T-cell (primary cell): Measurements from ENCODE around the gene GGT6. TPM values are rescaled to one million over a fixed set of nuclear protein-coding genes. Genes with fewer than 3 reads are reported as not detected.

Experiments
- ATAC-seq, 4 experiments: fragments of 200-7000 bp in 3 of 4; fragments of 150-1000 bp in 1 of 4; cut with Tn5 transposase; replicated peaks in 1 of 4; 1 replicate in 3 of 4; 2 replicates in 1 of 4; pipeline ENCODE4 v1.10.0; 2021; ENCODE audit warnings: moderate library complexity in 3 of 4, mild to moderate bottlenecking in 2 of 4, moderate number of reproducible peaks in 1 of 4
- CTCF ChIA-PET, 2 donors: fragments of 300-600 bp; sonication (Branson Sonifier 250); formaldehyde crosslinking; loops; one replicate each; lab custom pipeline; 2022; ENCODE audit warnings: antibody characterized with exemption in 2 of 2; lab: Charles Lee
- POLR2A ChIA-PET, 2 donors: fragments of 300-600 bp; sonication (Branson Sonifier 250); formaldehyde crosslinking; loops; one replicate each; lab custom pipeline; 2022; ENCODE audit warnings: antibody characterized with exemption in 2 of 2; lab: Charles Lee
- DNase-seq, 35 experiments: peaks; one replicate each; pipeline versions ENCODE4 v3.0.0 to v3.0.0-alpha.2; 2013 to 2023
- H3K27ac ChIP-seq: one replicate; pipeline ENCODE4 v1.5.1; 2013; ENCODE audit warnings: low read length
- H3K27me3 ChIP-seq, 2 experiments: replicated peaks in 1 of 2; 1 replicate in 1 of 2; 2 replicates in 1 of 2; pipeline versions ENCODE4 v1.6.1 to v1.7.0; 2013; ENCODE audit warnings: low read length in 1 of 2, mixed read lengths in 1 of 2; ENCODE audit not compliant: control insufficient read depth in 2 of 2, insufficient read depth in 2 of 2; ENCODE audit errors: extremely low read depth in 1 of 2
- H3K36me3 ChIP-seq, 2 donors: 1 replicate in 1 of 2; 2 replicates in 1 of 2; pipeline versions ENCODE4 v1.6.1 to v1.7.0; 2013; ENCODE audit warnings: low read length in 1 of 2; ENCODE audit not compliant: control insufficient read depth in 2 of 2, insufficient read depth in 1 of 2; ENCODE audit errors: extremely low read depth in 1 of 2
- H3K4me1 ChIP-seq, 2 experiments: 1 replicate in 1 of 2; 2 replicates in 1 of 2; pipeline versions ENCODE4 v1.6.1 to v1.7.0; 2013; ENCODE audit warnings: low read length in 2 of 2, mixed read lengths in 1 of 2; ENCODE audit not compliant: insufficient read depth in 2 of 2, control insufficient read depth in 1 of 2; ENCODE audit errors: extremely low read depth in 1 of 2
- H3K4me3 ChIP-seq, 2 donors: 1 replicate in 1 of 2; 2 replicates in 1 of 2; pipeline versions ENCODE4 v1.5.1 to v1.7.0; 2013; ENCODE audit warnings: mild to moderate bottlenecking in 2 of 2, low read length in 1 of 2, moderate library complexity in 1 of 2; ENCODE audit not compliant: control insufficient read depth in 1 of 2; ENCODE audit errors: extremely low read depth in 1 of 2
- H3K9me3 ChIP-seq: 2 replicates; pipeline ENCODE4 v1.7.0; 2013
- H3K27ac Mint-ChIP-seq, 2 donors: one replicate each; pipeline ENCODE4 v1.8.0; 2020 to 2021; ENCODE audit warnings: mild to moderate bottlenecking in 2 of 2, mixed read lengths in 2 of 2
- H3K27me3 Mint-ChIP-seq, 2 donors: one replicate each; pipeline ENCODE4 v1.8.0; 2021 to 2022; ENCODE audit warnings: mixed read lengths in 2 of 2
- H3K36me3 Mint-ChIP-seq: one replicate; pipeline ENCODE4 v1.8.0; 2021; ENCODE audit warnings: mixed read lengths
- H3K4me1 Mint-ChIP-seq, 3 donors: one replicate each; pipeline ENCODE4 v1.8.0; 2020 to 2022; ENCODE audit warnings: mixed read lengths in 3 of 3, mild to moderate bottlenecking in 1 of 3
- H3K4me3 Mint-ChIP-seq, 3 donors: one replicate each; pipeline ENCODE4 v1.8.0; 2020 to 2022; ENCODE audit warnings: mild to moderate bottlenecking in 3 of 3, mixed read lengths in 3 of 3, moderate library complexity in 3 of 3
- H3K9me3 Mint-ChIP-seq, 3 donors: one replicate each; pipeline ENCODE4 v1.8.0; 2020 to 2022; ENCODE audit warnings: mixed read lengths in 3 of 3
- WGBS: methylation state at CpG from one replicate; pipeline ENCODE4 v1.1.5; 2013; ENCODE audit warnings: missing lambda C conversion rate; ENCODE audit not compliant: insufficient coverage; 5-methylcytosine and 5-hydroxymethylcytosine counted together
- total RNA-seq, 35 experiments: library from RNA in 6 of 35; stranded (reverse) in 6 of 35; fragments of 120-200 nt in 1 of 35; gene quantifications; one replicate each; pipeline versions ENCODE4 v1.2.1 to v1.2.4 and lab custom pipeline; 2013 to 2026

Gene GGT6, protein sequence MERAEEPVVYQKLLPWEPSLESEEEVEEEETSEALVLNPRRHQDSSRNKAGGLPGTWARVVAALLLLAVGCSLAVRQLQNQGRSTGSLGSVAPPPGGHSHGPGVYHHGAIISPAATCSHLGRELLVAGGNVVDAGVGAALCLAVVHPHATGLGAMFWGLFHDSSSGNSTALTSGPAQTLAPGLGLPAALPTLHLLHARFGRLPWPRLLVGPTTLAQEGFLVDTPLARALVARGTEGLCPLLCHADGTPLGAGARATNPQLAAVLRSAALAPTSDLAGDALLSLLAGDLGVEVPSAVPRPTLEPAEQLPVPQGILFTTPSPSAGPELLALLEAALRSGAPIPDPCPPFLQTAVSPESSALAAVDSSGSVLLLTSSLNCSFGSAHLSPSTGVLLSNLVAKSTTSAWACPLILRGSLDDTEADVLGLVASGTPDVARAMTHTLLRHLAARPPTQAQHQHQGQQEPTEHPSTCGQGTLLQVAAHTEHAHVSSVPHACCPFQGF
- not detected for total RNA-seq
- total RNA-seq (2013): not detected
- total RNA-seq (lab: John Stamatoyannopoulos, UW): 0 to 0.07 (median 0) reads per million in 29 experiments

DNA sequence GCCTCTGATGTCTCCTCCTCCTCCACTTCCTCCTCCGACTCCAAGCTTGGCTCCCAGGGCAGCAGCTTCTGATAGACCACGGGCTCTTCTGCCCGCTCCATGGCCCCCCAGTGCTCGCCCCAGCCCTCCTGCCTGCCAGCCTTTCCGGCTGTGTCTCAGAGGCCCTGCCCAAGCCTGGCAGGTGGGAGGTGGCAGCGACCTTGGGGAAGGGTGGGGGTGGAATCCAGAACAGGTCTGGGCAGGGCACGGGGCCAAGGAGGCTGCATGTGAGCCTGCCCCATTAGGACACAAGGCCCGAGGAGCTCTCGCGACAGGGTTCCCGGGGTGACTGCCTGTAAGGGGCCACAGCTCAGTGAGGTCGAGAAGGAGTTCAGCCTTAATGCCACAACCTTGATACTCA lies at the start of gene GGT6:
Gene GGT6 (minus strand): TSS at position 157 of the 400 bp plus-strand sequence. CDS start 56 bp downstream, at position 101.
- Mint-ChIP-seq H3K9me3 (no peaks in the 10 kb centered on the region), H3K27ac (peak within 1 kb of the TSS in 1 of 2 donors; percentile 13), H3K36me3 (no peaks in the 10 kb centered on the region), H3K27me3 (no peaks in the 10 kb centered on the region), H3K4me3 (no peak within 1 kb of the TSS), H3K4me1 (peaks cover 29 to 35% (median 34%) of the 10 kb centered on the region in 3 donors)
- H3K27ac ChIP-seq: no peak within 1 kb of the TSS
- WGBS: 95% methylated on average over 10 of the region's 12 CpGs
- no peaks in the 10 kb centered on the region for H3K27me3 ChIP-seq
- DNase-seq (no peak), ATAC-seq (no peak)
- no peaks in the 10 kb centered on the region for H3K9me3 ChIP-seq
- POLR2A ChIA-PET: no interaction called here
- H3K36me3 ChIP-seq: no peaks in the 10 kb centered on the region
- CTCF ChIA-PET: no interaction called here
- peaks cover 3 to 16% of the 10 kb centered on the region in 2 experiments for H3K4me1 ChIP-seq
- H3K4me3 ChIP-seq: no peak within 1 kb of the TSS

DNA sequence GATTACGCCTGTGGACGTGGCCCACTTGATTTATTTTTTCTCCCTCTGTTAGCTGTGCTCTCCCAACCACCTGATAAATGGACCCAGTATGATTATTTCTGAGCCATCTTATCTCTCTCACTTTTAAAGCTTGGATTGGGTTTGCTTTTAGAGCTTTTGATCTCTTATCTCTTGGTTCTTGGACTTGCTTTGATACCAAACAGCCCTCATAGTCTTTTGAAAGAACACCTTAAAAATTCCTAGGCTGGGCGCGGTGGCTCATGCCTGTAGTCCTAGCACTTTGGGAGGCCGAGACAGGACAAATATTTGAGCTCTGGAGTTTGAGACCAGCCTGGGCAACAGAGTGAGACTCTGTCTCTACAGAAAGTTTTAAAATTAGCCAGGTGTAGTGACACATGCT lies 49.8 kb upstream of the GGT6 start:
- 91% methylated on average over 3 of the region's 5 CpGs for WGBS
- H3K27me3 ChIP-seq: peaks cover 0 to 23% of the 10 kb centered on the region in 2 experiments
- no peak overlapping the region for H3K4me3 ChIP-seq
- ATAC-seq (no peak), DNase-seq (no peak)
- H3K36me3 Mint-ChIP-seq: no peaks in the 10 kb centered on the region
- no peaks in the 10 kb centered on the region for H3K9me3 Mint-ChIP-seq
- no peaks in the 10 kb centered on the region for H3K4me1 ChIP-seq
- peaks cover 0 to 2% (median 0%) of the 10 kb centered on the region in 3 donors for H3K4me1 Mint-ChIP-seq
- no peak overlapping the region for H3K27ac Mint-ChIP-seq
- H3K4me3 Mint-ChIP-seq: no peak overlapping the region
- no peaks in the 10 kb centered on the region for H3K36me3 ChIP-seq
- ChIA-PET POLR2A (no interaction called here), CTCF (no interaction called here)
- H3K27me3 Mint-ChIP-seq: peaks cover 9 to 26% of the 10 kb centered on the region in 2 donors
- H3K9me3 ChIP-seq: no peaks in the 10 kb centered on the region
- no peak overlapping the region for H3K27ac ChIP-seq

DNA sequence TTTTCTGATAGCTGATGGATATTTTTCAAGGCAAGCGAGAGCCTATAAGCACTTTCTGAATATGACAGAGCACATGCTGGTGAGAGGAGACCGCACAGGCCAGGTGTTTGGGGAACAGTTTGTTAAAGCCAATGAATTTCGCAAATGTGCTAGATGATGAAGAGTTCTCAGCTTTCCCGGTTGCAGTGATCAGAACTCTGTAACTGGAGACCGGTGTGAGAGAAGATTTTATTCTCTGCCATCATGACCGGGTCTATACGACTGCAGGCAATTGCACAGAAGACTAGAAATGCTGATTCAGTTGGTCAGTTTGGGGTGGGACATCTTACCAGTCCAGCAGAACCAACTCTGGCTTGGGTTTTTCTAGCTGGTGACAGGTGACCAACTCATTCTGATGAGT lies 49.4 kb upstream of the GGT6 start:
- ChIA-PET POLR2A (no interaction called here), CTCF (no interaction called here)
- H3K27me3 Mint-ChIP-seq: peaks cover 9 to 26% of the 10 kb centered on the region in 2 donors
- no peak overlapping the region for H3K27ac Mint-ChIP-seq
- Histone ChIP-seq H3K27ac (no peak overlapping the region), H3K36me3 (no peaks in the 10 kb centered on the region), H3K4me1 (no peaks in the 10 kb centered on the region), H3K9me3 (no peaks in the 10 kb centered on the region), H3K27me3 (peaks cover 0 to 20% of the 10 kb centered on the region in 2 experiments), H3K4me3 (no peak overlapping the region)
- peaks cover 0 to 2% (median 0%) of the 10 kb centered on the region in 3 donors for H3K4me1 Mint-ChIP-seq
- no peaks in the 10 kb centered on the region for H3K9me3 Mint-ChIP-seq
- H3K36me3 Mint-ChIP-seq: no peaks in the 10 kb centered on the region
- no peak overlapping the region for H3K4me3 Mint-ChIP-seq
- 89% methylated on average over 7 of the region's 7 CpGs for WGBS
- ATAC-seq (no peak), DNase-seq (no peak)

DNA sequence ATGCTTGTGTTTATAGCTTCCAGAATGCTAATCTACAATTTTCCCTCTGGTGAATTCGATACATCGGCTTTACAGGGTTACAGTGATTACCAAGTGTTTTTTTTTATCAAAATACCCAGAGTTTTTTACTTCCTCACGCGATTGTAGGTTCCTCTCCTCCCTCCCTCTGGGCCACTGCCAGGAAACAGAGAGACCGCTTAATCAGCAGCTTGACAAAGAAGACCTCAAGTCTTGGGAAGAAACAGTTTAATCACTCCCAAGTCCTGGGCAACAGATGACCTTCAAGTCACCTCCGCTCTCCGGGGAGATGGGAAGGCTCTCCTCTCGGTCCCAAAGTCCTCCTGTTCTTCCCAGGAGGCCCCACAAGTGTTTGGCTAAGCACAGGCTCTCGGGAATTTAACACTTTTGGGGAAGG lies 47.4 kb upstream of the GGT6 start:
- WGBS: 20% methylated on average over 4 of the region's 9 CpGs
- Histone ChIP-seq H3K4me1 (no peaks in the 10 kb centered on the region), H3K36me3 (no peaks in the 10 kb centered on the region), H3K27ac (no peak overlapping the region), H3K4me3 (no peak overlapping the region), H3K27me3 (peaks cover 0 to 15% of the 10 kb centered on the region in 2 experiments), H3K9me3 (no peaks in the 10 kb centered on the region)
- no peak for DNase-seq
- Mint-ChIP-seq H3K36me3 (no peaks in the 10 kb centered on the region), H3K27ac (no peak overlapping the region), H3K9me3 (no peaks in the 10 kb centered on the region), H3K4me3 (no peak overlapping the region), H3K4me1 (peaks cover 0 to 2% (median 0%) of the 10 kb centered on the region in 3 donors), H3K27me3 (peaks cover 9 to 26% of the 10 kb centered on the region in 2 donors)
- ChIA-PET CTCF (no interaction called here), POLR2A (no interaction called here)
- no peak for ATAC-seq

DNA sequence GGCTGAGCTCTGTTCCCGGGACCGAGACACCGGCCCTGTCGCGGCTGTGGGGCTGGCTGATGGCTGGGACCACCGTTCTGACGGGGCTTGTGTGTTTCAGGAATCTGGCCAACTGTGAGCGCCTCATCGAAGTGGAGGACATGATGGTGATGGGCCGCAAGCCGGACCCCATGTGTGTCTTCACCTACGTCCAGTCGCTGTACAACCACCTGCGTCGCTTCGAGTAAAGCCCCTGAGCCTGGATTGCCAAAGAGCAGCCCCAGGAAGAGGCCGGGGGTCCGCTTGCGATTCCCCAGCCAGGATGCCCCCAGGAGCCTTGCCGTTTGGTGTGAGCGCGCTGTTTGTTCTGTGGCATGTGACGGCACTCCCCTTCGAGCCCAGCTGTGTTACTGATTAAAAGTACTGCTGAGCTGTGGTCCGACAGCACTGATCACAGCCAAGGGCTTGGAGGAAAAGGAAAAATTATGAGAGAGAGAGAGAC lies 46.9 kb upstream of the GGT6 start:
- ATAC-seq (no peak), DNase-seq (no peak)
- Mint-ChIP-seq H3K27ac (no peak overlapping the region), H3K36me3 (no peaks in the 10 kb centered on the region), H3K4me3 (no peak overlapping the region), H3K27me3 (peaks cover 9 to 26% of the 10 kb centered on the region in 2 donors), H3K9me3 (no peaks in the 10 kb centered on the region), H3K4me1 (peaks cover 0 to 2% (median 0%) of the 10 kb centered on the region in 3 donors)
- CTCF ChIA-PET: no interaction called here
- H3K9me3 ChIP-seq: no peaks in the 10 kb centered on the region
- H3K4me1 ChIP-seq: no peaks in the 10 kb centered on the region
- POLR2A ChIA-PET: no interaction called here
- no peak overlapping the region for H3K4me3 ChIP-seq
- H3K36me3 ChIP-seq: no peaks in the 10 kb centered on the region
- H3K27me3 ChIP-seq: peaks cover 0 to 15% of the 10 kb centered on the region in 2 experiments
- H3K27ac ChIP-seq: no peak overlapping the region
- WGBS: 87% methylated on average over 21 of the region's 25 CpGs

DNA sequence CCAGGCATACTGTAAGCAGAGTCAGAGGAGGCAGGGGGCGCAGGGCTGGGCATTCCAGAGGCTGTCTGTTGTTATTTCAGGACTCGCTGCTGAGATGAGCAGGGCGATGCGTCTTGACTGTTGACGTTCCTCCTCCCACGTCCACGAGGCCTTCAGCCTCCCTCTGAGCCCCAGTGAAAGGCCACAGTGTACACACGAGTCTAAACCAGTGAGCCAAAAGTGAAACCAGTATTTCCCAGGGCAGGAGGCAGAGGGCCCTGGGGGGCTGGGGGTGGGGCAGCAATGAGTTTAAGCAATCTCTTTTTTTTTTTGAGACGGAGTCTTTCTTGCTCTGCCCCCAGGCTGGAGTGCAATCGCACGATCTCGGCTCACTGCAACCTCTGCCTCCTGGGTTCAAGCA lies 45.4 kb upstream of the GGT6 start:
- Histone ChIP-seq H3K27ac (no peak overlapping the region), H3K9me3 (no peaks in the 10 kb centered on the region), H3K36me3 (no peaks in the 10 kb centered on the region), H3K4me3 (no peak overlapping the region), H3K27me3 (peaks cover 0 to 15% of the 10 kb centered on the region in 2 experiments), H3K4me1 (no peaks in the 10 kb centered on the region)
- ChIA-PET CTCF (no interaction called here), POLR2A (no interaction called here)
- Mint-ChIP-seq H3K4me3 (no peak overlapping the region), H3K27ac (peak overlapping the region in 1 of 2 donors; percentile 44), H3K4me1 (peaks cover 0 to 2% (median 0%) of the 10 kb centered on the region in 3 donors), H3K27me3 (peaks cover 9 to 26% of the 10 kb centered on the region in 2 donors), H3K9me3 (no peaks in the 10 kb centered on the region), H3K36me3 (no peaks in the 10 kb centered on the region)
- ATAC-seq: no peak
- DNase-seq: no peak
- 55% methylated on average over 8 of the region's 12 CpGs for WGBS
